Measurements from ENCODE around the gene EPHB3. TPM values are rescaled to one million over a fixed set of nuclear protein-coding genes. Genes with fewer than 3 reads are reported as not detected.

EPHB3 gene
- total and polyA plus RNA-seq, 12 donors: 0.29 to 3.7 (median 1.2) TPM

- H3K36me3 ChIP-seq (replicated peaks in 1 of 2): no peaks in the 10 kb centered on the region
- intact Hi-C loops (cut with DNase I): no loop called here
- 55 to 95% (median 89%) methylated on average over 4 to 8 of the region's 8 CpGs for WGBS, 4 donors
Observed at GRCh38 chr3:184551103-184551502, 10.5 kb upstream of the EPHB3 start.

GRCh38 chr3:184551614-184552256, 9.8 kb upstream of the EPHB3 start:
- Histone ChIP-seq H3K4me3 (no peak overlapping the region), H3K36me3 (replicated peaks in 1 of 2) (no peaks in the 10 kb centered on the region), H3K27ac (no peak overlapping the region), H3K4me1 (replicated peaks in 1 of 2) (no peaks in the 10 kb centered on the region), H3K9me3 (replicated peaks in 1 of 3) (no peaks in the 10 kb centered on the region), H3K27me3 (no peaks in the 10 kb centered on the region)
- WGBS, 4 donors: 72 to 82% (median 77%) methylated on average over 9 to 12 of the region's 12 CpGs
- no peak for DNase-seq
- TF ChIP-seq POLR2A (IDR thresholded peaks at IDR 0.05): no peak
- no peak for TF ChIP-seq CTCF (IDR thresholded peaks at IDR 0.05)
- intact Hi-C loops (cut with DNase I): no loop called here

More at GRCh38 chr3:184551103-184551502, 10.5 kb upstream of the EPHB3 start:
- TF ChIP-seq CTCF (IDR thresholded peaks at IDR 0.05) (no peak), POLR2A (IDR thresholded peaks at IDR 0.05) (no peak)
- Histone ChIP-seq H3K27me3 (no peaks in the 10 kb centered on the region), H3K4me3 (no peak overlapping the region), H3K4me1 (replicated peaks in 1 of 2) (no peaks in the 10 kb centered on the region), H3K9me3 (replicated peaks in 1 of 3) (no peaks in the 10 kb centered on the region), H3K27ac (no peak overlapping the region)
- DNase-seq: no peak

GRCh38 chr3:184552296-184552695, 9.3 kb upstream of the EPHB3 start:
- Histone ChIP-seq H3K4me1 (replicated peaks in 1 of 2) (no peaks in the 10 kb centered on the region), H3K27ac (no peak overlapping the region), H3K27me3 (no peaks in the 10 kb centered on the region), H3K9me3 (replicated peaks in 1 of 3) (no peaks in the 10 kb centered on the region), H3K36me3 (replicated peaks in 1 of 2) (no peaks in the 10 kb centered on the region), H3K4me3 (no peak overlapping the region)
- 73 to 84% (median 79%) methylated on average over 6 of the region's 6 CpGs for WGBS, 4 donors
- intact Hi-C loops (cut with DNase I): no loop called here
- DNase-seq: no peak
- TF ChIP-seq POLR2A (IDR thresholded peaks at IDR 0.05): no peak
- TF ChIP-seq CTCF (IDR thresholded peaks at IDR 0.05): no peak

GRCh38 chr3:184552863-184553262, 8.7 kb upstream of the EPHB3 start:
- no peaks in the 10 kb centered on the region for H3K27me3 ChIP-seq
- H3K9me3 ChIP-seq (replicated peaks in 1 of 3): no peaks in the 10 kb centered on the region
- 84 to 92% (median 87%) methylated on average over 13 of the region's 13 CpGs for WGBS, 4 donors
- no peaks in the 10 kb centered on the region for H3K4me1 ChIP-seq (replicated peaks in 1 of 2)
- intact Hi-C loops (cut with DNase I): no loop called here
- no peak for DNase-seq
- no peaks in the 10 kb centered on the region for H3K36me3 ChIP-seq (replicated peaks in 1 of 2)
- H3K27ac ChIP-seq: no peak overlapping the region
- TF ChIP-seq POLR2A (IDR thresholded peaks at IDR 0.05): no peak
- TF ChIP-seq CTCF (IDR thresholded peaks at IDR 0.05): no peak
- H3K4me3 ChIP-seq: no peak overlapping the region
